GM12872 (cell line): Measurements from ENCODE around the gene TMEM140.

ENCODE experiments used
- TF ChIP-seq, protein P1 (sequence below): IDR thresholded peaks from 3 replicates; pipeline ENCODE4 v1.5.1; 2011; ENCODE audit warnings: low read depth, mild to moderate bottlenecking, low read length, moderate library complexity; ENCODE audit not compliant: insufficient read depth

Gene TMEM140

DNA sequence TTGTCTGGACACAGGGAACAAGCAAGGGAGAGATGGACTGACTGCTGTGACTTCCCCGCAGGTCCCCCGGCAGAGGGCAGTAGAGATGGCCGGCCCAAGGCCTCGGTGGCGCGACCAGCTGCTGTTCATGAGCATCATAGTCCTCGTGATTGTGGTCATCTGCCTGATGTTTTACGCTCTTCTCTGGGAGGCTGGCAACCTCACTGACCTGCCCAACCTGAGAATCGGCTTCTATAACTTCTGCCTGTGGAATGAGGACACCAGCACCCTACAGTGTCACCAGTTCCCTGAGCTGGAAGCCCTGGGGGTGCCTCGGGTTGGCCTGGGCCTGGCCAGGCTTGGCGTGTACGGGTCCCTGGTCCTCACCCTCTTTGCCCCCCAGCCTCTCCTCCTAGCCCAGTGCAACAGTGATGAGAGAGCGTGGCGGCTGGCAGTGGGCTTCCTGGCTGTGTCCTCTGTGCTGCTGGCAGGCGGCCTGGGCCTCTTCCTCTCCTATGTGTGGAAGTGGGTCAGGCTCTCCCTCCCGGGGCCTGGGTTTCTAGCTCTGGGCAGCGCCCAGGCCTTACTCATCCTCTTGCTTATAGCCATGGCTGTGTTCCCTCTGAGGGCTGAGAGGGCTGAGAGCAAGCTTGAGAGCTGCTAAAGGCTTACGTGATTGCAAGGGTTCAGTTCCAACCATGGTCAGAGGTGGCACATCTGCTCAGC, 16.6 kb downstream of the TMEM140 start:
- TF ChIP-seq, protein P1, sequence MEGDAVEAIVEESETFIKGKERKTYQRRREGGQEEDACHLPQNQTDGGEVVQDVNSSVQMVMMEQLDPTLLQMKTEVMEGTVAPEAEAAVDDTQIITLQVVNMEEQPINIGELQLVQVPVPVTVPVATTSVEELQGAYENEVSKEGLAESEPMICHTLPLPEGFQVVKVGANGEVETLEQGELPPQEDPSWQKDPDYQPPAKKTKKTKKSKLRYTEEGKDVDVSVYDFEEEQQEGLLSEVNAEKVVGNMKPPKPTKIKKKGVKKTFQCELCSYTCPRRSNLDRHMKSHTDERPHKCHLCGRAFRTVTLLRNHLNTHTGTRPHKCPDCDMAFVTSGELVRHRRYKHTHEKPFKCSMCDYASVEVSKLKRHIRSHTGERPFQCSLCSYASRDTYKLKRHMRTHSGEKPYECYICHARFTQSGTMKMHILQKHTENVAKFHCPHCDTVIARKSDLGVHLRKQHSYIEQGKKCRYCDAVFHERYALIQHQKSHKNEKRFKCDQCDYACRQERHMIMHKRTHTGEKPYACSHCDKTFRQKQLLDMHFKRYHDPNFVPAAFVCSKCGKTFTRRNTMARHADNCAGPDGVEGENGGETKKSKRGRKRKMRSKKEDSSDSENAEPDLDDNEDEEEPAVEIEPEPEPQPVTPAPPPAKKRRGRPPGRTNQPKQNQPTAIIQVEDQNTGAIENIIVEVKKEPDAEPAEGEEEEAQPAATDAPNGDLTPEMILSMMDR: no peak

DNA sequence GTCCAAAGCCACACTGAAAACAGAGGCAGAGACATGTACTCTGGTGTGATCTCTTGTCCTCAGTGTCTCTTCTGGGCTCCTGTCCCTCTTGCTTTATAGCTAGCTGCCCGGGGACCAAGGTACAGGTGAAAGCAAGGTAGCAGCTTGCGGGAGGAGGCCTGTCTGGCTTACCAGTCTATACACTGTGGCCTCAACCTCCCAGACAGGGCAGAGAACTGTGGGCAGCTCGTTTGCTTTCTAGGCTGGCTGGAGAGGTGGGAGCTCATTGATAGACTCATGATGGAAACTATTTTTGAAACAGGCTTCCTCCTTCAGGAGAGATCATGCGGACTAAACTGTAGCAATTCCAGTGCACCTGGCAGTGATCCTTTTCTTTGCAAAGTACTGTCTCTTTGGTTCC, 18.0 kb downstream of the TMEM140 start:
- TF ChIP-seq, protein P1: no peak

DNA sequence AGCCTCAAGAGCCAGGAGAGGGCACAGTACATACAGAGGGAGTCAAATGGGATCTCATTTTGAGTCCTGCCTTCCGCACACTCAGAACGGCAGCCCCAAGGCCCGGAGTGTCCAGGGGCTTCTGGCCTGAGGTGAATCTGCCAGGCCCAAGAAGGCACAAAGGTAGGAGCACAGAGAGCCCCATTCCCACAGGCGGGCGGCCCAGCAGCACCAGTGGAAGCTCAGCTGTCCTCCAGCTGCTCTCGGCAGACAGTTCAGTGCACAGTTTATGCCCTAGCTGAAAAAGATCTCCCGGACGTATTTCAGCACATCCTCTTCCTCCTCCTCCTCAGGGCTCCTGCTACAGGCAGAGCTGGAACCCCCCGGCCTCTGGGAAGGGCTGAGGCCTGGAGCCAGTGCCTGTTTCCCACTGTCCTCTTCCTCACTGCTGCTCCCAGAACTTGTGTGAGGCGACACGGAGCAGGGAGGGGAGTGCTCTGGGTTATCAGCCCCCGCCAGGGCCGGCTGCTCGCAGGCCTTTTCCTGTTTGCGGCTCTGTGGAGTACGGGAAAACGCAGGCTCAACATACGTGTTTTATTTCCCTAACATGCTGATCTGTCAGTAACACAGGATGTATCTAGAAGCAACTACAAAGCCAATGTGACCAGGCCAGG, 18.6 kb downstream of the TMEM140 start:
- TF ChIP-seq, protein P1: no peak

DNA sequence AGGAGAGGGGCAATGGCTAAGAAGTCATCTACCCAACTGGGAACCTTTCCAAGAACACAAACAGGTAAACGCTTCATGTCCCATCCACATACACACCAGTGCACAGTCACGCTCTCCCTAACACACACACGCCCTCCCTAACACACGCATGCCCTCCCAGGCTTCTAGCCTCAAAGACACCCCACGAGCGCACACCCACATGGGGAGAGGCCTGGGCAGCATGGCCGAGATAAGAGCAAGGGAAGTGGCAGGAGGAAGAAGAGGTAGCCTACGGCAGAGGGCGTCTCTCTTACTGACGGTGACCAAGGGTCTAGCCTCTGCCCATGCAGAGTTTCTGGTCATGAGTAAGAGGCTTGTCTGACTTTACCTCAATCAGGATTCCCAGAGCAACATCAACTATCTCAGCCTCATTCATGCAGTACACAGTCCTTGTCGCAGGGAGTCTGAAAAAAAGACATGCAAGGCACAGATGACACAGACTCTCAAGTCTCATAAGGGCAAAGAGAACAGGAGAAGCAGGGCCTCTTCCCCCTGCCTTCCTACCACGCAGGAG, 19.6 kb downstream of the TMEM140 start:
- TF ChIP-seq, protein P1: no peak

DNA sequence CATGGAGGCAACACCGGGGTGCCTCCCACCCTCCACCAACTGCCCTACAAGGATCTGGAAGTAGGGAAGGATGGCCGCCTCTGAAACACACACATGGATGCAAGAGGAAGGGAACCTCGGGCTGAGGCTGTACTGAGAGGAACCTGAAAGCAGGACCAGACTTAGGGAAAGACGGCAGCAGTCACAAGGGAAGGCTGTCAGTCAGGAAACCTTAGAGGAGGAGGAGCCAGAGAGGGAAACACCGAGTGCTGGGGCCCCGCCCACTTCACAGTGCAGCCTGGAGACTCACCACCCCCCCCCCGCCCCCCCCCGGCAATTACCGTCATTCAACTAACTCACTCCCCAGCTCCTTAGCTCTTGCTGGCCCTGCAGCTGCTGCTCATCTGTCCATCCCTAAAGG, 20.1 kb downstream of the TMEM140 start:
- TF ChIP-seq, protein P1: no peak

DNA sequence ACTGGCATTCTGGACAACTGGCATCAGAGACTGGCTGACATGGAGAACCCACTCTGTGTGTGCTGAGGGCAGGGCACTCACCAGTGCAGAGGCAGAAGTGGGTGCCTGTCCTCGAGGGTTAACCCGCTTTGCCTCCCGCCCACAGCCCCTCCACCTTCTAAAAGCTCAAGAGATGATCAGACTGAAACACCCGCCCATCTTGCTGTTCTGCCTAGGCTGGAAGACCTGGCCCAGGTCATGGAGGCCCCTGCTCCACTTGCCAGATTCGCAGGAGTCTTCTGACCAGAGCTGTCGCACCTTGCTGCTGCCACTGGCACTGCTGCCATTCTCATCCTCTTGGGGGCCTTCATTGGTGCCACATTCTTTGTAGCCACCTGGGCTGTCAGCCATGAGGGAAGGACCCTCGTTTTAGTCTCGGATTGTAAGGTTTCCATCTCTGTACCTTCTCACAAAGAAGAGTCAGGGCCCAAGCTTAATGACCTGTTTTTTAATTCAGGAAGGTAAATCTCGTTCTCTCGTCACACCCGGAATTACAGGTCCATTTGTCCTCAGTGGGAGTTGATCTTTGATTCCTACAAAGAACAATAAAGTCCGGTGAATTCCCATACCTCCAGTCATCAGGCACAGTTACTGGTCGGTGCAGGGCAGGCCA, 20.7 kb downstream of the TMEM140 start:
- TF ChIP-seq, protein P1: no peak
